CD4-positive, alpha-beta T cell treated with Interleukin-21 for 1 hour (primary cell): ENCODE results near the gene SSR2.
"Not testable (repeated sequence)": the region's sequence is repeated elsewhere in the genome, so short reads cannot be mapped to it uniquely, and the experiment has no call there.

Source experiments
- DNase-seq: peaks from one replicate; pipeline ENCODE4 v3.0.0-alpha.2; 2020

The SSR2 gene

GRCh38 chr1:156045076-156045475, 24.3 kb upstream of the SSR2 start:
- DNase-seq: no peak

GRCh38 chr1:156042828-156043227, 22.1 kb upstream of the SSR2 start:
- no peak for DNase-seq

- DNase-seq: not testable (repeated sequence)
Observed at GRCh38 chr1:156034991-156035390, 14.2 kb upstream of the SSR2 start.

GRCh38 chr1:156033011-156033410, 12.3 kb upstream of the SSR2 start:
- no peak for DNase-seq

GRCh38 chr1:156026588-156026987, 5.8 kb upstream of the SSR2 start:
- no peak for DNase-seq

- DNase-seq: peak; percentile 40
Observed at GRCh38 chr1:156025876-156026275, 5.1 kb upstream of the SSR2 start.

- DNase-seq: no peak
Observed at GRCh38 chr1:156024801-156025200, 4.0 kb upstream of the SSR2 start.

GRCh38 chr1:156021954-156022353, 1.2 kb upstream of the SSR2 start:
- DNase-seq: no peak

- no peak for DNase-seq
Observed at GRCh38 chr1:156021093-156021428, 310 bp upstream of the SSR2 start.

- DNase-seq: no peak
Observed at GRCh38 chr1:156019946-156020292, 832 bp downstream of the SSR2 start.

- no peak for DNase-seq
Observed at GRCh38 chr1:156014829-156015228, 5.9 kb downstream of the SSR2 start.

GRCh38 chr1:156012051-156012817, 8.5 kb downstream of the SSR2 start:
- DNase-seq: no peak

GRCh38 chr1:156009404-156009803, 11.3 kb downstream of the SSR2 start:
- no peak for DNase-seq

GRCh38 chr1:156006666-156007376, 13.9 kb downstream of the SSR2 start:
- DNase-seq: no peak

- peak; percentile 58 for DNase-seq
Observed at GRCh38 chr1:156004843-156005584, 15.7 kb downstream of the SSR2 start.

GRCh38 chr1:156003923-156004188, 16.9 kb downstream of the SSR2 start:
- no peak for DNase-seq

- DNase-seq: no peak
Observed at GRCh38 chr1:156002188-156002911, 18.4 kb downstream of the SSR2 start.

GRCh38 chr1:156001662-156002171, 19.0 kb downstream of the SSR2 start:
- DNase-seq: no peak

GRCh38 chr1:156001021-156001661, 19.6 kb downstream of the SSR2 start:
- DNase-seq: no peak

- no peak for DNase-seq
Observed at GRCh38 chr1:155999964-156000363, 20.8 kb downstream of the SSR2 start.

GRCh38 chr1:155996166-155996565, 24.6 kb downstream of the SSR2 start:
- no peak for DNase-seq

- no peak for DNase-seq
Observed at GRCh38 chr1:155993595-155993994, 27.2 kb downstream of the SSR2 start.
